Smooth muscle cell (in vitro differentiated cells): ENCODE measurements around the gene MSI2. TPM values are rescaled to one million over a fixed set of nuclear protein-coding genes. Genes with fewer than 3 reads are reported as not detected.
A peak's percentile ranks its signal among the peaks of the same experiment; 100 is the strongest.

Experiments
- DNase-seq: peaks from one replicate; lab custom pipeline; 2025; ENCODE audit not compliant: unreplicated experiment; lab: John Stamatoyannopoulos, UW
- H2AFZ ChIP-seq: fragments of 200-600 bp; sonication (generic); 2 replicates; pipeline ENCODE4 v1.6.0; 2016; ENCODE audit warnings: antibody characterized with exemption, low read depth, mild to moderate bottlenecking
- H3F3A ChIP-seq: fragments of 200-600 bp; sonication (generic); 2 replicates; pipeline ENCODE4 v1.6.0; 2017; ENCODE audit warnings: antibody characterized with exemption, low read depth
- H3K27ac ChIP-seq: fragments of 200-600 bp; sonication (generic); 2 replicates; pipeline ENCODE4 v1.5.1; 2016; ENCODE audit warnings: low read depth, mild to moderate bottlenecking
- H3K27me3 ChIP-seq: fragments of 200-600 bp; sonication (generic); 2 replicates; pipeline ENCODE4 v1.6.1; 2016; ENCODE audit warnings: low read depth, mild to moderate bottlenecking
- H3K36me3 ChIP-seq: fragments of 200-600 bp; sonication (generic); 2 replicates; pipeline ENCODE4 v1.5.1; 2016; ENCODE audit warnings: low read depth
- H3K4me1 ChIP-seq: fragments of 200-600 bp; sonication (generic); 2 replicates; pipeline ENCODE4 v1.5.1; 2016; ENCODE audit warnings: low read depth
- H3K4me2 ChIP-seq: fragments of 200-600 bp; sonication (generic); 2 replicates; pipeline ENCODE4 v1.6.0; 2016; ENCODE audit warnings: mild to moderate bottlenecking
- H3K4me3 ChIP-seq: fragments of 200-600 bp; sonication (generic); 2 replicates; pipeline ENCODE4 v1.5.1; 2016; ENCODE audit warnings: mild to moderate bottlenecking
- H3K79me2 ChIP-seq: fragments of 200-600 bp; sonication (generic); 2 replicates; pipeline ENCODE4 v1.6.0; 2016; ENCODE audit warnings: low read depth, mild to moderate bottlenecking
- H3K9ac ChIP-seq: fragments of 200-600 bp; sonication (generic); 2 replicates; pipeline ENCODE4 v1.6.0; 2016; ENCODE audit warnings: low read depth
- H3K9me3 ChIP-seq: fragments of 200-600 bp; sonication (generic); replicated peaks from 2 replicates; pipeline ENCODE4 v1.5.1; 2016; ENCODE audit warnings: low read depth
- H4K20me1 ChIP-seq: fragments of 200-600 bp; sonication (generic); 2 replicates; pipeline ENCODE4 v1.6.0; 2016; ENCODE audit warnings: low read depth
- CTCF ChIP-seq: fragments of 200-600 bp; sonication (generic); IDR thresholded peaks from 2 replicates; pipeline ENCODE4 v1.5.1; 2017; ENCODE audit warnings: borderline replicate concordance, mild to moderate bottlenecking, antibody characterized with exemption; ENCODE audit not compliant: insufficient read depth, poor library complexity, severe bottlenecking
- WGBS: methylation state at CpG from one replicate; pipeline ENCODE4 v1.1.7; 2016; ENCODE audit warnings: low lambda C conversion rate; 5-methylcytosine and 5-hydroxymethylcytosine counted together
- polyA plus RNA-seq: library from polyadenylated mRNA; unstranded; fragments of >200 nt; fragmentation: Nextera tagmentation; extraction: Ambion mirVana; gene quantifications from 2 replicates; pipeline ENCODE4 v1.2.1, GENCODE V29; 2016
- total RNA-seq: library from RNA; depleted of rRNA; stranded (reverse); fragments of >200 nt; gene quantifications from 2 replicates; pipeline ENCODE4 v1.2.3, GENCODE V29; 2014

The MSI2 gene
- total and polyA plus RNA-seq, 2 experiments from 2014 or later: 5.7 to 36.5 TPM

- H3K9me3 ChIP-seq: no peaks in the 10 kb centered on the region
- WGBS: 77% methylated on average over 5 of the region's 5 CpGs
These were observed 19.5 kb upstream of the MSI2 start for GRCh38 chr17:57236686-57237299.

GRCh38 chr17:57240648-57241047 lies 15.7 kb upstream of the MSI2 start:
- WGBS: 99% methylated on average over 2 of the region's 3 CpGs
- TF ChIP-seq CTCF: no peak

More at GRCh38 chr17:57236686-57237299, 19.5 kb upstream of the MSI2 start:
- Histone ChIP-seq H3K79me2 (no peaks in the 10 kb centered on the region), H3K27me3 (no peaks in the 10 kb centered on the region), H2AFZ (no peak overlapping the region), H3K4me1 (no peaks in the 10 kb centered on the region), H4K20me1 (no peaks in the 10 kb centered on the region), H3K4me3 (no peak overlapping the region), H3K27ac (no peak overlapping the region), H3K36me3 (no peaks in the 10 kb centered on the region), H3K4me2 (no peak overlapping the region), H3F3A (no peaks in the 10 kb centered on the region), H3K9ac (no peak overlapping the region)
- DNase-seq: no peak
- TF ChIP-seq CTCF: no peak

GRCh38 chr17:57242148-57242547 lies 14.2 kb upstream of the MSI2 start:
- H3K79me2 ChIP-seq: no peaks in the 10 kb centered on the region
- no peaks in the 10 kb centered on the region for H3K36me3 ChIP-seq
- H3K27me3 ChIP-seq: no peaks in the 10 kb centered on the region
- no peaks in the 10 kb centered on the region for H3K9me3 ChIP-seq
- H3K4me3 ChIP-seq: no peak overlapping the region
- H4K20me1 ChIP-seq: no peaks in the 10 kb centered on the region
- H3K4me2 ChIP-seq: no peak overlapping the region
- TF ChIP-seq CTCF: no peak
- no peak overlapping the region for H3K27ac ChIP-seq
- 61% methylated on average over 7 of the region's 7 CpGs for WGBS
- no peaks in the 10 kb centered on the region for H3K4me1 ChIP-seq
- H3F3A ChIP-seq: no peaks in the 10 kb centered on the region
- DNase-seq: no peak
- no peak overlapping the region for H3K9ac ChIP-seq
- H2AFZ ChIP-seq: no peak overlapping the region

More at GRCh38 chr17:57240648-57241047, 15.7 kb upstream of the MSI2 start:
- Histone ChIP-seq H3K27me3 (no peaks in the 10 kb centered on the region), H2AFZ (no peak overlapping the region), H3F3A (no peaks in the 10 kb centered on the region), H3K27ac (no peak overlapping the region), H3K79me2 (no peaks in the 10 kb centered on the region), H3K36me3 (no peaks in the 10 kb centered on the region), H3K4me2 (no peak overlapping the region), H3K9me3 (no peaks in the 10 kb centered on the region), H3K4me1 (no peaks in the 10 kb centered on the region), H4K20me1 (no peaks in the 10 kb centered on the region), H3K4me3 (no peak overlapping the region), H3K9ac (no peak overlapping the region)
- DNase-seq: no peak

GRCh38 chr17:57243171-57243622 lies 13.1 kb upstream of the MSI2 start:
- Histone ChIP-seq H3K4me1 (no peaks in the 10 kb centered on the region), H3K9ac (no peak overlapping the region), H2AFZ (no peak overlapping the region), H3K79me2 (no peaks in the 10 kb centered on the region), H3K27me3 (no peaks in the 10 kb centered on the region), H3K27ac (no peak overlapping the region), H4K20me1 (no peaks in the 10 kb centered on the region), H3K9me3 (no peaks in the 10 kb centered on the region), H3F3A (no peaks in the 10 kb centered on the region), H3K4me3 (no peak overlapping the region), H3K4me2 (no peak overlapping the region), H3K36me3 (no peaks in the 10 kb centered on the region)
- WGBS: 24% methylated on average over 13 of the region's 13 CpGs
- TF ChIP-seq CTCF: peak; percentile 99
- DNase-seq: peak; percentile 29
